Measurements from ENCODE around the gene ELF4. TPM values are rescaled to one million over a fixed set of nuclear protein-coding genes. Genes with fewer than 3 reads are reported as not detected.

The ELF4 gene
- total and polyA plus RNA-seq, 2 experiments from 2014 or later = 0.50 to 1.8 TPM

- Mint-ChIP-seq H3K36me3 (ENCODE audit: low read depth) (peaks cover 33% of the 10 kb centered on the region), H3K4me1 (peaks cover 6% of the 10 kb centered on the region), H3K4me3 (no peak overlapping the region), H3K9me3 (no peaks in the 10 kb centered on the region), H3K27me3 (ENCODE audit: insufficient read depth, low read depth, poor library complexity) (peaks cover under 1% of the 10 kb centered on the region), H3K27ac (no peak overlapping the region)
- Histone ChIP-seq H3K36me3 (ENCODE audit: insufficient read depth) (no peaks in the 10 kb centered on the region; the same call in 1 of the 2 replicates), H2AFZ (no peak overlapping the region), H4K20me1 (replicated peaks; ENCODE audit: insufficient read depth) (no peaks in the 10 kb centered on the region), H3K9me2 (ENCODE audit: insufficient read depth) (no peaks in the 10 kb centered on the region), H3K4me2 (no peak overlapping the region), H3F3A (replicated peaks; ENCODE audit: low read depth) (no peaks in the 10 kb centered on the region), H3K4me1 (ENCODE audit: insufficient read depth) (no peaks in the 10 kb centered on the region), H3K27ac (ENCODE audit: low read depth) (no peak overlapping the region), H3K4me3 (no peak overlapping the region), H3K27me3 (ENCODE audit: insufficient read depth) (no peaks in the 10 kb centered on the region), H3K79me2 (replicated peaks; ENCODE audit: insufficient read depth) (no peaks in the 10 kb centered on the region)
- ATAC-seq (no peak), DNase-seq (ENCODE audit: low spot score) (no peak)
- TF ChIP-seq, protein P1, sequence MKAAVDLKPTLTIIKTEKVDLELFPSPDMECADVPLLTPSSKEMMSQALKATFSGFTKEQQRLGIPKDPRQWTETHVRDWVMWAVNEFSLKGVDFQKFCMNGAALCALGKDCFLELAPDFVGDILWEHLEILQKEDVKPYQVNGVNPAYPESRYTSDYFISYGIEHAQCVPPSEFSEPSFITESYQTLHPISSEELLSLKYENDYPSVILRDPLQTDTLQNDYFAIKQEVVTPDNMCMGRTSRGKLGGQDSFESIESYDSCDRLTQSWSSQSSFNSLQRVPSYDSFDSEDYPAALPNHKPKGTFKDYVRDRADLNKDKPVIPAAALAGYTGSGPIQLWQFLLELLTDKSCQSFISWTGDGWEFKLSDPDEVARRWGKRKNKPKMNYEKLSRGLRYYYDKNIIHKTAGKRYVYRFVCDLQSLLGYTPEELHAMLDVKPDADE (IDR thresholded peaks at IDR 0.05) = no peak
- no peak for TF ChIP-seq POLR2AphosphoS5 (IDR thresholded peaks at IDR 0.05; ENCODE audit: low read depth)
- TF ChIP-seq, protein P2, sequence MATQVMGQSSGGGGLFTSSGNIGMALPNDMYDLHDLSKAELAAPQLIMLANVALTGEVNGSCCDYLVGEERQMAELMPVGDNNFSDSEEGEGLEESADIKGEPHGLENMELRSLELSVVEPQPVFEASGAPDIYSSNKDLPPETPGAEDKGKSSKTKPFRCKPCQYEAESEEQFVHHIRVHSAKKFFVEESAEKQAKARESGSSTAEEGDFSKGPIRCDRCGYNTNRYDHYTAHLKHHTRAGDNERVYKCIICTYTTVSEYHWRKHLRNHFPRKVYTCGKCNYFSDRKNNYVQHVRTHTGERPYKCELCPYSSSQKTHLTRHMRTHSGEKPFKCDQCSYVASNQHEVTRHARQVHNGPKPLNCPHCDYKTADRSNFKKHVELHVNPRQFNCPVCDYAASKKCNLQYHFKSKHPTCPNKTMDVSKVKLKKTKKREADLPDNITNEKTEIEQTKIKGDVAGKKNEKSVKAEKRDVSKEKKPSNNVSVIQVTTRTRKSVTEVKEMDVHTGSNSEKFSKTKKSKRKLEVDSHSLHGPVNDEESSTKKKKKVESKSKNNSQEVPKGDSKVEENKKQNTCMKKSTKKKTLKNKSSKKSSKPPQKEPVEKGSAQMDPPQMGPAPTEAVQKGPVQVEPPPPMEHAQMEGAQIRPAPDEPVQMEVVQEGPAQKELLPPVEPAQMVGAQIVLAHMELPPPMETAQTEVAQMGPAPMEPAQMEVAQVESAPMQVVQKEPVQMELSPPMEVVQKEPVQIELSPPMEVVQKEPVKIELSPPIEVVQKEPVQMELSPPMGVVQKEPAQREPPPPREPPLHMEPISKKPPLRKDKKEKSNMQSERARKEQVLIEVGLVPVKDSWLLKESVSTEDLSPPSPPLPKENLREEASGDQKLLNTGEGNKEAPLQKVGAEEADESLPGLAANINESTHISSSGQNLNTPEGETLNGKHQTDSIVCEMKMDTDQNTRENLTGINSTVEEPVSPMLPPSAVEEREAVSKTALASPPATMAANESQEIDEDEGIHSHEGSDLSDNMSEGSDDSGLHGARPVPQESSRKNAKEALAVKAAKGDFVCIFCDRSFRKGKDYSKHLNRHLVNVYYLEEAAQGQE (IDR thresholded peaks at IDR 0.05; ENCODE audit: unreplicated experiment) = no peak
- TF ChIP-seq CREB1 (CRISPR knock-in tag; IDR thresholded peaks at IDR 0.05; ENCODE audit: low read depth) = no peak
- no peak for TF ChIP-seq NANOG (IDR thresholded peaks at IDR 0.05; ENCODE audit: borderline replicate concordance)
- TF ChIP-seq, protein P3, sequence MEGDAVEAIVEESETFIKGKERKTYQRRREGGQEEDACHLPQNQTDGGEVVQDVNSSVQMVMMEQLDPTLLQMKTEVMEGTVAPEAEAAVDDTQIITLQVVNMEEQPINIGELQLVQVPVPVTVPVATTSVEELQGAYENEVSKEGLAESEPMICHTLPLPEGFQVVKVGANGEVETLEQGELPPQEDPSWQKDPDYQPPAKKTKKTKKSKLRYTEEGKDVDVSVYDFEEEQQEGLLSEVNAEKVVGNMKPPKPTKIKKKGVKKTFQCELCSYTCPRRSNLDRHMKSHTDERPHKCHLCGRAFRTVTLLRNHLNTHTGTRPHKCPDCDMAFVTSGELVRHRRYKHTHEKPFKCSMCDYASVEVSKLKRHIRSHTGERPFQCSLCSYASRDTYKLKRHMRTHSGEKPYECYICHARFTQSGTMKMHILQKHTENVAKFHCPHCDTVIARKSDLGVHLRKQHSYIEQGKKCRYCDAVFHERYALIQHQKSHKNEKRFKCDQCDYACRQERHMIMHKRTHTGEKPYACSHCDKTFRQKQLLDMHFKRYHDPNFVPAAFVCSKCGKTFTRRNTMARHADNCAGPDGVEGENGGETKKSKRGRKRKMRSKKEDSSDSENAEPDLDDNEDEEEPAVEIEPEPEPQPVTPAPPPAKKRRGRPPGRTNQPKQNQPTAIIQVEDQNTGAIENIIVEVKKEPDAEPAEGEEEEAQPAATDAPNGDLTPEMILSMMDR (conservative IDR thresholded peaks at IDR 0.05; ENCODE audit: low read depth in 2 of 2) = no peak
These were observed 26.2 kb upstream of the ELF4 start for GRCh38 chrX:130136496-130136895.

GRCh38 chrX:130130990-130131389 is 20.7 kb upstream of the ELF4 start:
- Histone ChIP-seq H4K20me1 (replicated peaks; ENCODE audit: insufficient read depth) (no peaks in the 10 kb centered on the region), H3K27me3 (ENCODE audit: insufficient read depth) (no peaks in the 10 kb centered on the region), H3K79me2 (replicated peaks; ENCODE audit: insufficient read depth) (no peaks in the 10 kb centered on the region), H3K27ac (ENCODE audit: low read depth) (no peak overlapping the region), H2AFZ (no peak overlapping the region), H3K9me2 (ENCODE audit: insufficient read depth) (no peaks in the 10 kb centered on the region), H3K4me1 (ENCODE audit: insufficient read depth) (no peaks in the 10 kb centered on the region), H3K36me3 (ENCODE audit: insufficient read depth) (no peaks in the 10 kb centered on the region; the same call in 1 of the 2 replicates), H3F3A (replicated peaks; ENCODE audit: low read depth) (no peaks in the 10 kb centered on the region), H3K4me3 (no peak overlapping the region), H3K4me2 (no peak overlapping the region)
- Mint-ChIP-seq H3K27me3 (ENCODE audit: insufficient read depth, low read depth, poor library complexity) (no peaks in the 10 kb centered on the region), H3K4me1 (no peaks in the 10 kb centered on the region; the same call in 2 of the 3 replicates), H3K27ac (no peak overlapping the region), H3K36me3 (ENCODE audit: low read depth) (peaks cover 26% of the 10 kb centered on the region), H3K4me3 (no peak overlapping the region), H3K9me3 (no peaks in the 10 kb centered on the region)
- no peak for DNase-seq (ENCODE audit: low spot score)
- ATAC-seq = no peak
- TF ChIP-seq EZH2 (IDR thresholded peaks at IDR 0.05; ENCODE audit: low read depth, unreplicated experiment) (no peak), EZH2phosphoT487 (IDR thresholded peaks at IDR 0.05; ENCODE audit: unreplicated experiment) (no peak), CREB1 (CRISPR knock-in tag; IDR thresholded peaks at IDR 0.05; ENCODE audit: low read depth) (no peak), ZNF114 (CRISPR knock-in tag; IDR thresholded peaks at IDR 0.05) (no peak), JUNB (IDR thresholded peaks at IDR 0.05; ENCODE audit: unreplicated experiment) (no peak)
- TF ChIP-seq, protein P2 (IDR thresholded peaks at IDR 0.05; ENCODE audit: unreplicated experiment) = no peak
